GM19372 (cell line): ENCODE measurements around the gene RAD51AP1.

ENCODE experiments used
- ATAC-seq: cut with Tn5 transposase; IDR thresholded peaks from one replicate; pipeline ENCODE4 v1.9.1; 2021; ENCODE audit warnings: mild to moderate bottlenecking, low read depth, moderate library complexity; ENCODE audit not compliant: unreplicated experiment

RAD51AP1 gene

GRCh38 chr12:4540638-4541037, 1.9 kb downstream of the RAD51AP1 start:
- ATAC-seq: no peak

DNA sequence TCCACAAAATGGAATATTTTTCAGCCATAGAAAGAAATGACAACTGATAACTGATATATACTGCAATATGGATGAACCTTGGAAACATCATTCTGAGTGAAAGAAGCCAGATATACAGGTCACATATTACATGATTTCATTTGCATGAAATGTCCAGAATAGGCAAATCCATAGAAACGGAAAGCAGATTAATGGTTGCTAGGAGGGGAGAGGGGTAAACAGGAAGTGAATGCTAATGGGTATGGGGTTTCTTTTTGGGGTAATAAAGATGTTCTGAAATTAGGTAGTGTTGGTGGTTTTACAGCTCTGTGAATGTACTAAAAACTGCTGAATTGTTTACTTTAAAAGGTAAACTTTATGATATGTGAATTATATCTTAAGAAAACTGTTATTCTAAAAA, 6.5 kb downstream of the RAD51AP1 start:
- ATAC-seq: no peak

- no peak for ATAC-seq
These were observed 13.5 kb downstream of the RAD51AP1 start for GRCh38 chr12:4552191-4552590.

DNA sequence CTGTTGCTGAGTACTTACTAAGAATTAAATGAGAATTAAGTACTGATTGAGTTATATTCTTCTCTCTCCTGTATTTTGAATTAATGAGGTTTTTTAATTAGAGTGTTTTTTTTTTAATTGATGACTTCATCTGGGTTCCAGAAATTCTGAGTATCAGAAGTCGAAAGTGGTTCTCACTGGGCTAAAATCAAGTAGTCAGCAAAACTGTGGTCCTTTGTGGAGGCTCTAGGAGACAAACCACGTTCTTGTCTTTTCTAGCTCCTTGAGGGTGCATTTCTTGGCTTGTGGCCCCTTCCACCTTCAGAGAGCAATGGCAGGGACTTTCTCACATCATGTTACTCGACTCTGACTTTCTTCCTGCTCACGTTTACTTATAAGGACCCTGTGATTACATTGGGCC, 15.3 kb downstream of the RAD51AP1 start:
- no peak for ATAC-seq

DNA sequence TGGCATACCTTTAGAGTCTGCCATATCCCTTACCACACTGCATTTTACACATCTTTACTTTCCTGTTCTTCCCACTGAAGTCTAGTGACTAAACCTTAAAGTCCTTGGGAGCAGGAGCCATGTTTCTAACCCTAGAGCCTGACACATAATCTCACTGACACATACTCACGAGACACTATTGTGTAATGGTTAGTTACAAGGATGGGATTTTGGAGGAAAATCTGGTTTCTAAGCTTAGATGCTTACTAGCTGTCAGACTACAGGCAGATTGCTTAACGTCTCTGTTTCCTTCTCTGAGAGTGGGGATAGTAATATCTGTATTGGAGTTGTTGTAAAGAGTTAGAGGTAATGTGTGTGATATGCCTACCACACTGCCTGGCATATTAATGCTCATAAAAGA, 17.1 kb downstream of the RAD51AP1 start:
- no peak for ATAC-seq

DNA sequence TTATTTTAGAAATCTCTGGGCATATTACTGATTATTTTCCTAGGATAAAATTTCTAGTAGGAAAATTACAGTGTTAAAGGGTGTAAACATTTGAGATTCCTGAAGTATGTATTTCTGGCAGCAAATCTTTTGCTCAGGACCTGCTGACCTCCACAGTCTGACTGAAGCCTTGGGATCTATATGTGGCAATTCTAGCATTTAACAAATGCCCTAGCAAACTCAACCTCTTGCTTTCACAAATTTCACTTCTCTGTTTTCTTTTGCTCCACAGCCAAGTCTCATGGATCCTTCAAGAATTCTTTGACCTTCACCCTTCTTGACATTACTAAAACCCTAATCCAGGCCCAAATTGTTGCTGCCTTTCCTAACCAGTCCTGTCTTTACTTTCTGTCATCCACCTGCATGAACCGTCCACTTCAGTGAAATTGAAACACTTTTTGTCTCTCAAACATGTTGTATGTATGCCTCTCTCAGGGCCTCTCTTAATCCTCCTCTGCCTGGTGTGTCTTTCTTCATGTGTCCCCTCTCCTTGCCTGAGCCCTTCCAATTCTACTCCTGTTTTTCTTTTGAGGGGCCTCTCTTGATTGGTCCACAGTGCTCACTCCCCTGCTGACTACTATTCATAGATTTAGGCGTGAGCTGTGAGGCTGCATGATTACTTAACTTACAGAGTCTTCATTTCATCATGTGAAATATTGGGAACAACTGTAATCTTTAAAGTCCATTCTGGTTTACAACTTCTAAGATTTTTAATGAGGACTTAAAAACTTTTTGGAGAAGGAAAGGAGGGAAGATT, 18.2 kb downstream of the RAD51AP1 start:
- ATAC-seq: no peak

- ATAC-seq: no peak
These were observed 18.9 kb downstream of the RAD51AP1 start for GRCh38 chr12:4557586-4557985.

DNA sequence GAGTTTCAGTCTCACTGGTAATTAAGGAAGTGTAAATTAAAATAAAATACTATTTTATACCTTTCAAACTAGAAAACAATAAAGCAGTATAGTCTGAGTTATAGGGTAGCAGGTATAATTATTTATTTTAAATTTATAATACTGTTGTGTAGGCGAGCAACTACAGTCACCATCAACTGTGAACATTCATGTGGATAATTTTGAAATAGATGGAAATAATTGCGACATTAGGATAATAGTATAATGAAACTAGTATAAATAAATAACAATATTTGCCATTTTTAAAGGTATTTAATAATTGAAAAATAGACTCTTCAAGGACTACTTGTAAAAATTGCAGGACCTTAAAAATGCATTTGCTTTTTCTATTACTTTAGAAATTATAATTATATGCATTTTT, 19.5 kb downstream of the RAD51AP1 start:
- ATAC-seq: no peak

DNA sequence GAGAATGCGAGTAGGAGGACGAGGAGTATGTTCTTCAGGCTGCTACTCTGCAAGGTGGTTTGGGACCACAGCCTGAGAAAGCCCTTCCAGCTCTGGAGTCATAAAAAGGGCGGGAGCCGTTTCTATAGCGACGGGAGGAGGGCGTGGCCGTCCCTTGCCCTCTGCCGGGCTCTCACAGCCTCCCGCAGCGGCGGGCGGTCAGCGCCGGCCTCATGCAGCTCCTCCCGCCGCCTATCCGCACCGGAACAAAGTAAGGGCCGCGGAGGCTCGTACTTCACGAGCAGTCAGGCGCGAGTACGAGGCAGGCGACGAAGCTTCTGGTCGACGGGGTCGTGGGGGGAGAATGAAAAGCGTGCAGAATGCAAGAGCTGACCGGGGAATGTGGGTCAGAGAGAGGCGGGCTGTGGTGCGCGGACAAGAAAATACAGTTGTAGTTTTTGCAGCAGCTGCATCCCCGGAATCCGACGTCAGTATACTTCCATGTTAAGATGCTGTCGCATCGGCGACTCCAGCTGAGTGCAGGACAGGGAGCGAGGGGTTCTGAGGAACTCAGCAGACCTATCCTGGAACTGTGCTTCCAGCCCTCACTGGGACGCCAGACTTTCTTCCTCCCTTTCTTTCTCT, 23.5 kb downstream of the RAD51AP1 start, which contains the start of gene DYRK4:
TSS of gene DYRK4 (plus strand) at position 175 of the 624 bp plus-strand sequence. CDS start at position 213, 38 bp downstream.
- ATAC-seq: no peak

GRCh38 chr12:4563336-4563735, 24.6 kb downstream of the RAD51AP1 start:
- ATAC-seq: no peak

GRCh38 chr12:4564818-4565217, 26.1 kb downstream of the RAD51AP1 start:
- ATAC-seq: no peak

- ATAC-seq: no peak
These were observed 27.8 kb downstream of the RAD51AP1 start for GRCh38 chr12:4566474-4566873.

DNA sequence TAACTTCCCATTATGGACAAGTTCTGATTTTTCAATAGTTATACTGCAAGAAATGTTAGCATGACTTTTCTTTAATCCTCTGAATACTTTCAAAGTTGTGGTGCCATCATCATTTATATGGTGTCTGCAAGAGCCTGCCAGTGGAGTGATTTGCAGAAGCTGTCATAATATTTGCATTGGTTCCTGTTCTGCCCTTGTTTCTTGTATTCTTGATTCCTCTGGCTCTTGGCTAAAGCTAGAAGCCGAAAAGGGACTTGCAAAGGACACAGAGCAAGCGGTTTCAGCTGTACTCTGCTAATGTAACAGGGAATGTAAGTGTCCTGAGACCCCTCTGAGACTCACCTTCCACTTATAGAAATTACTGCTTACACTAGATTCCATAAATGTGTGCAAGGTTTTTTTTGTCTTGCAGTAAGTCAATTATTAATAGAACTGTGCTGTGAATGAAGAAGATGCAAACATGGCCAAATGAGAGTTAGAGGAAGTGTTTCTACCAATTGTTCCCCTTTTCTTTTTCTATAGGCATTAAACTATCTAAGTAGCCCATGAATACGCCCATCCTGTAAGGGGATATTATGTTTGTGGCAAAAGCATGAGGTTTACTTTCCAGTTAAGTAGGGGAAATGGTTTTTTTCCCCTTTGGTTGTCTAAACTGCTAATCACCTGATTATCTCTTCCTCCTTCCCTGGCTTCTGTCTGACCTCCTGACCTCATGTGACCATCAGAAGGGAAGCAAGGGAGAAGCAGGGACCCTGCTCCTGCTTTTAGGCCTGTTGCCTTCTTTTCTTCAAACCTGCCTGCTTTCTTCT, 28.6 kb downstream of the RAD51AP1 start:
- ATAC-seq: peak; percentile 57

DNA sequence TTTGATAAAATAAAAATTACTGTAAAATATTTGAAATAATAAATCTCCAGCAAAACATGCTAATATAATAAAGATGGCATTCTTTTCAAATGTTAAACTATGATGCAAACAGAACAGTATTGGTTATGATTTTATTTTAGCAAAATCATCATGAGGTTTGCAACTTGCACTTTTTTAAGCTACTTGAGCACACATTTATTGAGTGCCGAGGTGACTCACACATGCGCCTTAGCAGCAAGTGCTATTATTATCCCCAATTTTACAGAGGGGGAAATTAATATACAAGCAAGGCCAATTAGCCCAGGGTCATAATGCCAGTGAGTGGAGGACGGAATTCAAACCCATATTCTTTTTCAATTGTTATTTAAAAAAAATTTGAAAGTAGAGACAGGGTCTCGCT, 30.6 kb downstream of the RAD51AP1 start:
- no peak for ATAC-seq

GRCh38 chr12:4572680-4573079, 34.0 kb downstream of the RAD51AP1 start:
- ATAC-seq: no peak

- ATAC-seq: no peak
These were observed 40.8 kb downstream of the RAD51AP1 start for GRCh38 chr12:4579305-4580102.

DNA sequence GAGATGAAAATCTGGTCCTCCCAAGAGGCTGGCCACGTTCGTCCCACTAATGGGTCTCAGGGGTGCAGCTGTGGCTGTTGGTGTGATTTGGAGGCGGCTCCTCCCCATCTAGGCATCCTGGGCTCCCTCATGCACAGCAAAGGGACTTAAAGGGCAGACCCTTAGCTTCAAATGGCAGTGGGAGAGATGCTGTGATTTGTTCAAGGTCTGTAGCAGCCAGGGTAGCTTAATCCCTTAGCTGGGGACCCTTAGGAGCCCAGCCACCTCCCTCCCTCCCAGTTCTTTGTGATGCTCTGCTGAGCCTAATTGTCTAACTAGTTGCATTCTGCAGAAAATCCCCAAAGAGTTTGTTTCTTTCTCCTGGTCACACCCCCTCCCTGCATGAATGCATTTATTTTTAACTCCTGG, 41.6 kb downstream of the RAD51AP1 start:
- ATAC-seq: no peak

GRCh38 chr12:4584281-4584680, 45.6 kb downstream of the RAD51AP1 start:
- ATAC-seq: no peak

- no peak for ATAC-seq
These were observed 46.2 kb downstream of the RAD51AP1 start for GRCh38 chr12:4584896-4585295.

GRCh38 chr12:4586500-4586899, 47.8 kb downstream of the RAD51AP1 start:
- ATAC-seq: no peak
